HG03103 (cell line): ENCODE measurements around the gene M1AP.
A peak's percentile ranks its signal among the peaks of the same experiment; 100 is the strongest.

ENCODE experiments used
- ATAC-seq: cut with Tn5 transposase; IDR thresholded peaks from one replicate; pipeline ENCODE4 v1.9.1; 2021; ENCODE audit warnings: low read depth; ENCODE audit not compliant: unreplicated experiment

M1AP gene

DNA sequence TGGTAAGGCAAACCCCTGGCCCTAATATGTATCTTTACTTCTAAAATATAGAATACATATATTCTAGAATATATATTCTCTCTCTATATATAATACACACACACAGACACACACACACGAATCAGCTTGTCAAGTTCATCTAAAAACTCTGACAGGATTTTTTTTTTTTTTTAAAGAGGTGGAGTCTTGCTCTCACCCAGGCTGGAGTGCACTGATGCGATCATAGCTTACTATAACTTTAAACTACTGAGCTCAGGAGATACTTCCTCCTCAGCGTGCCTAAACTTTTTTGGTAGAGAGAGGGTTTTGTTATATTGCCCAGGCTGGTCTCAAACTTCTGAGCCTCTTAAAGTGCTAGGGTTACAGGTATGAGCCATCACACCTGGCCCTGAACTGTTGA, 48.5 kb downstream of the M1AP start:
- no peak for ATAC-seq

DNA sequence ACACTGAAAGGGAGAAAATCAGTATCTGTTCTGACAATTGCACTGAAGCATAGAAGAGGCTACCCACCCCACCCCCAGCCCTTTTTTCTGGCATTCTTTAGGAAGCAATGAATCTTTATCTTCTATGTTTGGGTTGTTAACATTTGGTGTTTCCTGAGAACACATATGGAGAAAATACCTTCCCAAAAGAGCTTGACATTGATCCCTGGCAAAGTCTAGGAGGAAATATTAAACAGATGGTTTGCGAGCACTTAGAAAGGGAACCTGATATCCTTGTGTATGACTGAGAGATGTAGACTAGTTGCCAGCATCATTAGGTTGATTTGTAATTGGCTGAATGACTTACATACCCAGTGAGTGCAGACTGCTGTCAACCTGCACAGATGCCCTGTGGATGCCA, 50.7 kb downstream of the M1AP start:
- no peak for ATAC-seq

DNA sequence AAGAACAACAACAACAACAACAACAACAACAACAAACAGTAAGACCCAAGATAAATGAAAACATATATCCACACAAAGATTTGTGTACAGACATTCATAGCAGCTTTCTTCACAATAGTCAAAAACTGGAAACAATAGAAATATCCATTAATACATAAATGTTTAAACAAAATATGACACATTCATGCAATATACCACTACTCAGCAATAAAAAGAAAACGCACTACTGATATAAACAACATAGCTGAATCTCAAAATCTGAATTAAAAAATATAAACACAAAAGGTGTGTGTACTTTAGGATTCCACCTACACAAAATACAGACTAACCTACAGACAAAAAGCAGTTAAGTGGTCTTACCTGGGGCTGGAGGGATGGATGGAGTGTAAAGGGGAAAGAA, 51.5 kb downstream of the M1AP start:
- ATAC-seq: no peak

DNA sequence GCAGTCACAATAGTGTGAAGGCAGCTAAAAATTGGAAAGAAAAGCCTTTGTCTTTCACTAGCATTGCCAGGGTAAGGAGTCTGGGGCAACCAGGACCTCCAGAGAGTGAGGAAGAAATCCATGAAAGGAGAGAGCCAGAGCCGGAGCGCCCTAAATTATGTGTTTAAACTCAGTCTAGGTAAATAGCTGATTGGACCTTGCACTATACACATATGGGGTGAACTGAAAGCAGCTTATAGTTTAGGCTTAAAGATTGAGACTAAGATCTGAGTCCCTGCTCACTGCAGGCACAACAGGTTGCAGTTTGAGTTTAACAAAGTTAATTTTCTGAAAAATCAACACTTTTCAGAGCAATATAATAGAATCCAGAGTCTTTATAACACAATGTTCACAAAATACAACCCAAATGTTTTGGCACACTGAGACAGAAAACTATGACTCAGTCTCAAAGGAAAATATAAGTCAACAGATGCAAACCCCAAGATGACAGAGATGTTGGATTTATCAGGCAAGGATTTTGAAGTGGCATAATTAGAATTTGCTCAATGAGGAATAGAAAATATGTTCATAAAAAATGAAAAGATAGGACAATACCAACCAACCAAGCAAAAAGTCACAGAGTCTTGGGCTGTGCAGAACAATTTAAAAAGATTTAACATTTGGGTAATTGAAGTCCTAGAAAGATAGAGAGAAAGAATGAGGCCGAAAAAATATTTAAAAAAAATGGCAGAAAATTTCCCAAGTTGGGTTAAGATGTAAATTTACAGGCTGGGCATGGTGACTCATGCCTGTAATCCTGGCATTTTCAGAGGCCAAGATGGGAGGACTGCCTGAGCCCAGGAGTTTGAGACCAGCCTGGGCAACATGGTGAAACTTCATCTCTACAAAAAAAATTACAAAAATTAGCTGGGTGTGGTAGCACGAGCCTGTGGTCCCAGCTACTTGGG, 54.0 kb downstream of the M1AP start:
- no peak for ATAC-seq

DNA sequence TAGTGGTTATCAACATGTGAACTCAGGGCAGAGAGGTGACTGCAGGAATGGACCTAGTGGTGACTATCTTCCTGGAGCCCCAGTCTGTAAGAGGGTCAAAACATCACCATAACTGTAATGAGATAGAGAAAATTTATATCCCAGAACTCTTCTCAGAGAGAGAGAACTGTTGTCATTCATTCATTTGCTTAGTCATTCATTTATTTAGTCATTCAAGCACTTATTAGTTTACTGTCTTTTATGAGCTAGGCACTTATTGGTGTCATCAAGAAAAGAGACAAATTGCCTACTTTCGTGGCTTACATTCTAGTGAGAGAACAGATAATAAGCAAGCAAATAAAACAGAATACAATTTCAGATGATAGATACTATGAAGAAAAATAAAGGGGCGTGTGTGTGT, 59.5 kb downstream of the M1AP start:
- ATAC-seq: no peak

DNA sequence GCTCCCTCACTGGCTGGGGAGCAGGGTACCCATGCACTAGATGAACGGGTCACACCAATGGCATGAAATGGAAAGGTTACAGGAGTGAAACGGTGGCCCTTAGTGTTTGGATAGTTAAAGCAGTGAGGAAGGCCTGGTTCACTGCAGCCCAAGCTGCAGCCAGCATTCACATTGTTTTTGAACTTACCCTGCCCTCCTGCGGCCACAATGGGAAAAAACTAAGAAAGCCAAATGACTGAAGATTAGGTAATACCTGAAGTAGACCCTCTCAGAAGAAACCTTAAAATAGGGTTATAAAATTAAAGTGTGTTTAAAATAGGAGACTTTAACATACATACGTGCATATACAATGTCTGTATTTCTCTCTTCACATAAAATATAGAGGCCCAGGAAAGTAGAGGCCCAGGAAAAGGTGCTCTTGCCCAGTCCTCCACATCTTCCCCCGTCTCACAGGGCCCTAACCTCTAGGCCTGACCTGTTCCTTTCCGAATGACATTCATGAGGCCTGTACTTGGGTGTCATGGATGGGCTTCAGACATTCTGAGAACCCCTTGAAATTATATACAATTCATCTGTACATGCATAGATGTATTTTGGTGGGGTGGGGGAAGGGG, 60.4 kb downstream of the M1AP start:
- peak; percentile 45 for ATAC-seq

DNA sequence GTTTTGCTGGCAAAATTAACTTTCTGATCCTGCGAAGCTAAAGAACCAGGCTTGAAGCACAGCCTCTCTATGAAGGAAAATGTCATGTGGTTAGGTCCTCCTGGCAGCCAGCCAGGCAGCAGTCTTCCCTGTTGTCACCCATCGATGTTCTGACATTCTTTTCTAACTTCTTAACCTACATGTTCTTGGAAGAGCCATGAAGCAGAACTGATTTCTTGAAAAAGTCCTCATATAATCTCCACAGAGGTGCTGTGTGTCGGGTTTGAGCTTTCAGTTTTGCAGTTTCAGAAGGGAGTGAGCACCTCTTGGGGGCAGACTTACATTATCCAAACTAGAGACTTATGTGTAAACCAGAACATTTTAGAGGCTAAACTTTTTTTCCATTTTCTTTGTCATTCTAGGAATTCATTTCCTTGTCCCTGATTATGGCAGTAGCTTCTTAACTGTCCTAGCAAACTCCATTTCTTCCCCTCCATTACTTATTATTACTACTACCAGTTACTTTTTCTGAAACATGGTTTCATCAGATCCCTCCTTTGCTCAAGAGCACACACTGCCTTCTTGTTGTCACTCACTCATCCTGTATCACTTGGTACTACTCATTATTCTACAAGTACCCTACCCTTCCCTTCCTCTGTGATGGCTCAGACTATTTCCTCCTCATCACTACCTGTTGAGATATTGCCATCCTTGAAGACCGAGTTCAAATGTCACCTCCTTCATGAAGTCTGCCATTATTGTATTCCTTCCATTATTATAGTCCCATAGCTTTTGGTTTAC, 62.5 kb downstream of the M1AP start:
- ATAC-seq: no peak

DNA sequence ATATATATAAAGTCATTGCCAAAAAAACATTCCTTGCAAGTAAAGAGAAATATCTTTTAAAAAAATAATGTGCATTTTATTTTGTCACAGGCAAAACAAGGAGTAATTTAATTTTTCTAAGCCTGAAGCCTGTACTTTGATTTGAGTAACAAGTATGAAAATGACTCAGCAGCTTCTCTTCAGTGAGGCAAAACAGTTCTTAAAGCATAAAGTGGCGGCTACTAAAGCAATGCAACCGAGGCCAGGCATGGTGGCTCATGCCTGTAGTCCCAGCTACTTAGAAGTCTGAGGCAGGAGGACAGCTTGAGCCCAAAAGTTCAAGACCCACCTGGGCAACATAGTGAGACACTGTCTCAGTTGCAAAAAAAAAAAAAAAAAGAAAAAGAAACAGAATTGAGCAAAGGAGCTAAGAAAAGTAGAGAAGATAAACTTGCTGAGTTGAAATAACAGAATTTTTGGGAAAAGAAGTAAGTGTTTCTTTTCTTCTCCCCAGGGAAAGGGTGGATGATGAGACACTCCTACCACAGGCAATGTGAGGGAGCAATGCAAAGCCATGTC, 64.0 kb downstream of the M1AP start:
- no peak for ATAC-seq

DNA sequence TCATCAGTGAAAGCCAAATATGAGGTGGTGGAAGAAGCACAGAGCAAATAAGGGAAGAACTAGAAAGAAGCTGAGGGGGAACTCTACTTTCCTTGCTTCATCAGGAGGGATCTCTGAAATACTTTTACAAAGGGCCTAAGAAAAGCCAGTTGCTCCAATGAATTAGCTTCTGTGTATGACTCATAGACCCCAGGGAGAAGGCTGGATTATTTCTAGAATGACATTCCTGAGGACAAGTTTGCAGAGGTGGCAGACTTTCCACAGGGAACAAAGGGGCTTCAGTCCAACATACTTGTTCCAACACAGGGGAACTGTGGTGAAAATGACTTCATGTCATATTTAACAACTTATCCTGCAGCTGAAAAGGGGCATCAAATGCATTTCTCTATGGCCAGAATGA, 64.6 kb downstream of the M1AP start:
- no peak for ATAC-seq

DNA sequence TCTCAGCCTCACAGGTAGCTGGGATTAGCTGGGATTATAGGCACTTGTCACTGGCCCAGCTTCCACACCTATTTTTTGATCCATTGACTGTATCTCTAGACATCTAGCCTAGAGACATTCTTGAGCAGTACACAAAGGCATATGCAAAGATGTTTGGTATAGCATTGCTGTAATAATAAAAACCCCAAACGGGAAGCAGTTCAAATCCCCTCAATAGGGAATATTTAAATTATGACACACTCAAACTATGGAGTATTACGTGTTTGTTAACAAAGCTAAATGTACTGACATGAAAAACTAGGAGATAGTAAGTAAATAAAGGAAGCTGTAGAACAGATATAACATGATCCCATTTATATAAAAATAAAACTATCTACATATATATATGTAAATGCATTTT, 65.9 kb downstream of the M1AP start:
- ATAC-seq: no peak

DNA sequence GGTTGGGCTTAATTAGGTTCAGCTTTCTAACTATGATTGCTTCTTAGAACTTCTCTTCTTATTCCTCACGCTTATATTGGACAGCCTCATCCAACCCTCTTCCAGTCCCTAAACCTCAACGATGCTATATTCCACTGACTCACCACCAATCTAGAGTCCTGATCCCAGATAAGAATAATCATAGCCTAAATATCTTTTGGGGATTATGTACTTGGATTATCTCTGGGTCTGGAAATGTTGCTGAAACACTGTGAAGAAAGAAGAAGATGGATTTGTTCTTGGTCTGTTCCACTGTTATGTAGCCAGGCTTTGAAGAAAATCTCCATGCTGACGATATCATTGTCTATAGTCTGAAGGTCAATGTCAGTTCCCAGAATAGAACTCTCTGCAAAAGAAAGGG, 66.7 kb downstream of the M1AP start:
- ATAC-seq: no peak

DNA sequence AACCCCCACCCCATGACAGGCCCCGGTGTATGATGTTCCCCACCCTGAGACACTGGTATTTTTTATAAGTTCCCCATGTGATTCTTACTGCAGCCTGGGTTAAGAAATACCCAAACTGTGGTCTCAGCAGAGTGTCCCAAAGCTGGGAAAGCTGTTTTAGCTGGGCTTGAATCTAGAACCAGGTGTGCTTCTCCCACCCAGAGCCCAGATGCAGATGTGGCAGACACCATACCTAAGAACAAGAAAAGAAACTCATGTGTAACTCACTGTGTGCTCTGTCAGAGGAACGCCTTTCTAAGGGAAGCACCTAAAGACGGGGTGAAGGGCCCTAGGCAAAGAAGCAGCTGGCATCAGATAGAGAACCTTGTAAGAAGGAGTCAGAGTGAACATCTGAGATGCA, 69.7 kb downstream of the M1AP start:
- ATAC-seq: peak; percentile 41

DNA sequence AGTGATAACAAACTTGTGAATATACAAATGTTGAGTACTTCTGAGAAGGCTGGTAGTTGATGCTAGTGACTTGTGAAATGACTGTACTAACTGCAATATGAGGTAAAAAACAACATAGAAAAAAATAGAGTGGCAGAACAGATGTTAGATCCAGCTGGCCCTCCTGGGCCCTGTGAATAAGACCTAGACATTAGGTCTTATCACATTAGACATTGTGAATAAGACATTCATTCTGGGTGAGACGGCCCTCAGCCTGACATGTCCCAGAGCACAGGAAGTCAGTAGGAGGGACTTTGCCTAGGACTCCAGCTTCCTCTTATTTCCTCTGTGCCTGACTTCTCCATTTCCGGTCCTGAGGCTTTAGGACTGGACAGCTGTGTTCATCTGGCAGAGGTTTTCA, 70.7 kb downstream of the M1AP start:
- ATAC-seq: no peak

DNA sequence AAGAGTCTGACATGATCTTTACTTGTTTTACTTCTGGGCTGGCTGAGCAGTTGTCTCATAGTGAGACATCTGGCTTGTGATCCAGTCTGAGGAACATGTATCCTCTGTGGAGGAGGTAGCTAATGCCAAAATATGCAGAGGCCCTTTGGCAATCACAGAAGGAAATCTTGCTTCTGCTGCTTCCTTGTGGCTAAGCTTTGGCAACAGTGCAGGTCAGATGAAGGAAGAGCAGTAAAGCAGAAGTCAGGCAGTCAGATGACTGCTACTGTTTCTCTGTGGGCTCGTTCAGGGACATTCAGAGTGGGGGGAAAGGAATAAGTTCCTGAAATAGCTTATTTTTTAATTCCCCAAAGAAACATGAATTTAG, 71.3 kb downstream of the M1AP start:
- no peak for ATAC-seq

DNA sequence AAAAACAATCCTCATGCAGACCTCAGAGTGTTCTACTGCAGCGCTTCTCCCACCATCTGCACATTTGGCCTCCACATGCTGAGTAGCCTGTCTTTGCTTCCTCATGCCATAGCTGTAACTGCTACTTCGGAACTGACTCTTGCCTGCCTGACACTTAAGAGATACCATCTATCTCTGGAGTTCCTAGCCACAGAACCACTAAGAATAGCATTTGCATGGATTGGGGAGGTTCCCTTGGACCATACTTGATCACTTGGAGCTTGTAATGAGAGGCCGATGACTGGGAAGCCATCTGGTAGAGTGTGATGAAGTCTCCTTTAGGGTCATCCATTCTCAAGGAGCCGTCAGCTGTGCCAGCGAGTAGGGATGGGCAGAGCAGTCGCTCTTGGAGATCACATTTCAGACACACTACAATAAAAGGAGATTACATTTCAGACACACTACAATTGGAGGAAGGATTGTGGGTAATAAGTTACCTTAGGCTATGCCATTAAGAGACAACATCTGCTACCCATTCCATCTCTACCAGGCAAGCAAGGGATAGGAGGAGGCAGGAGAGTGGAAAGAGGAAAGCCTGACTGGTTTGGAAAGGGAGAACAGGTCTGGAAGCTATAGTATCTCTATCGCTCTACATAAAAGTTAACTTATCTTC, 71.8 kb downstream of the M1AP start:
- ATAC-seq: no peak

DNA sequence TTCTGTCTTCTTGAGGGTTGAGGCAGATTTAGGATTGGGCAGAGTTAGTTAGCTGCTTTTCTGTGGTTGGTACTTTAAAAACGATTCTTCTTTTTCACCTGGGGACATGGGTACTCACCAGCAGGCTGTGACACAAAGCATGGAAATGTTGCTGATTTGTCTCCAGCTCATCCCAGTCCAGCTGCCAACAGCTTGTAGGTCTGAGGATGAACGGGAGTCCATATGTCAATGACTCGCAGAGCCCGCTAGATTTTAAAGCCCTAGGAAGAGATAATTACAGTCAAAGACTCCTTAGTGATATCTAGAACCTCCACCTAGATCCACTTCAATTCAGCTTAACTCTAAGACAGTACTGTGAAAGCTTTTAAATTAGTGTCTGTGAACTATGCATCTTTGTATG, 72.8 kb downstream of the M1AP start:
- ATAC-seq: no peak

DNA sequence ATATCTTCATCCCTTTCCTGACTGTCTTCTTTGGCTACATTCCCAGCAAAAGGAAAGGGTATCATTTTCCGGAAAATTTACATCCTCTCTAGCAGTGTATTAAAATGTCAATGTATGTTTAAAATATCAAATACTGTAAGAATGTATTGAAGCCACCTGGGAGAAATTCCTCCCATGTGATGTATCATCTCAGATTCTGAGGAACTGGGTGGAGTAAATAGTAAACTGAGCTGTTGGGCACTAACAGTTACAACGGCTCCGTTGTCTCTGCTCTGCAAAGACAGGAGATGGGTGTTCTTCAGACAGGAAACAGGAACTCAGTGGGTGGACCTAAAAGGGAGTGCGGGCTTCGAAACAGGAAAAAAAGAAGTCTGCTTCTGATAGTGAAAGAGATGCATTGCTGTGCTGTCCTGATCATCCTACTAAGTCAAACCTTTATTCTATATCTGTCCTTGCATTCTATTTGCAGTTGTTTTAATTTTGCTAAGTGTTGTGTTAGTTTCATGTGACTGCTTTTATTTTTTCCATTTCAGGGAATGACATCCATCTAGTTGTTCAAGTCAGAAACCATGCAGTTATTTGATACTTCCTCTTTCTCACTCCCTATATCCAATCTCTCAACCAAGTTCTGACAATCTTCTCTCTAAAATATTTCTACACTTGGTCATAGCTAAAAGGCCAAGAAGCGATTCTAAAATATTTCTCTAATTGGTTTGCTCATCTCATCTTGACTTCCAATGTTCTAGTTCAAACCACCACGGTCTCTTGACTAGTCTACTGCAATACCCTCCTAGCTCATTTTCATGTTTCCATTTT, 74.2 kb downstream of the M1AP start:
- peak; percentile 33 for ATAC-seq

DNA sequence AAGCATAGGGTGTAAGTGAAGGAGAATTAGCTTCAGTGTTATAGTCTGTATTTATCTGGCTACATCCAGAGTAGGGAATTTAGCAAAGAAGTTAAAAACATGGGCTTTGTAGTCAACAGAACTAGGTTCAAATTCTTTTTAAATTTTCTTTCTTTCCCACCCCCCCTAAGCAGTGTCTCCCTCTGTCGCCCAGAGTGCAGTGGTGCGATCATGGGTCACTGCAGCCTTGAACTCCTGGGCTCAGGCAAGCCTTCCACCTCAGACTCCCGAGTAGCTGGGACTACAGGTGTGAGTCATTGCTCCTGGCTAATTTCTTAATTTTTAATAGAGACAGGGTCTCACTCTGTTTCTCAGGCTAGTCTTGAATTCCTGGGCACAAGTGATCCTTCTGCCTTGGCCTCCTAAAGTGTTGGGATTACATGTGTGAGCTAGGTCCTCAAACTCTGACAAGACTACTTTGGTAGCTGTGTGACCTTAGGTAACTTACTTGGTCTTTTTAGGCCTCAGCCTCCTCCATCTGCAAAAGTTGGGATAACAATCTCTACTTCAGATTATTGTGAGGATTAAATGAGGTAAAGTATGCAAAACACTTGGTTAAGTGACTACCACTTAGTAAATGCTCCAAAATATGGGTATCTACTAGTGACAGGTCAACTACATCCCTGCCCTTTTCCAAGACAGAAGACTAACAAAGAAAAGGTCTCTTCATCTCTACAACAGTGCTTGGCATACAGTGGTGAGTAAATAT, 75.8 kb downstream of the M1AP start:
- no peak for ATAC-seq

DNA sequence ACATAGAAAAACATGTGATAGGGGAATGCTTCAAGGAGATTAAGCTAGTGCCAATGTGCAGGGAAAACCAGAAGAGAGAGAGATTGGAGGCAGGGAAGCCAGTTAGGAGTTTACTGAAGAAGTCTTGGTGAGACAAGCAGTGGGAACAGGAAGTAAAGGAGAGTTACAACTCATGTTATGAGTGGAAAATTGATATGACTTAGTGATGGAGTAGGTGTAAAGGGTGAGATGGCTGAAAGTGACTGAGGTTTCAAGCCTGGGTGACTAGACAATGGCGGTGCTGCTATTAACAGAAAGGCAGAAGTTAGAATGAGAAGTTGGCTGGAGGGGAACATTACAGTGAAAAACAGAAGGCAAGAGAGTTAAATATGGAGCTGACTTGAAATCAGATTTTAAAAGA, 77.1 kb downstream of the M1AP start:
- ATAC-seq: peak; percentile 69
